ENCODE data around the gene TDRD1. TPM values are rescaled to one million over a fixed set of nuclear protein-coding genes. Genes with fewer than 3 reads are reported as not detected.

Gene TDRD1
- total RNA-seq, 1 experiment from 2014 or later, result not detected

GRCh38 chr10:114261076-114261475 lies 81.9 kb downstream of the TDRD1 start:
- TF ChIP-seq CEBPB (IDR thresholded peaks at IDR 0.05; ENCODE audit: low read depth), result no peak
- TF ChIP-seq, protein P1, sequence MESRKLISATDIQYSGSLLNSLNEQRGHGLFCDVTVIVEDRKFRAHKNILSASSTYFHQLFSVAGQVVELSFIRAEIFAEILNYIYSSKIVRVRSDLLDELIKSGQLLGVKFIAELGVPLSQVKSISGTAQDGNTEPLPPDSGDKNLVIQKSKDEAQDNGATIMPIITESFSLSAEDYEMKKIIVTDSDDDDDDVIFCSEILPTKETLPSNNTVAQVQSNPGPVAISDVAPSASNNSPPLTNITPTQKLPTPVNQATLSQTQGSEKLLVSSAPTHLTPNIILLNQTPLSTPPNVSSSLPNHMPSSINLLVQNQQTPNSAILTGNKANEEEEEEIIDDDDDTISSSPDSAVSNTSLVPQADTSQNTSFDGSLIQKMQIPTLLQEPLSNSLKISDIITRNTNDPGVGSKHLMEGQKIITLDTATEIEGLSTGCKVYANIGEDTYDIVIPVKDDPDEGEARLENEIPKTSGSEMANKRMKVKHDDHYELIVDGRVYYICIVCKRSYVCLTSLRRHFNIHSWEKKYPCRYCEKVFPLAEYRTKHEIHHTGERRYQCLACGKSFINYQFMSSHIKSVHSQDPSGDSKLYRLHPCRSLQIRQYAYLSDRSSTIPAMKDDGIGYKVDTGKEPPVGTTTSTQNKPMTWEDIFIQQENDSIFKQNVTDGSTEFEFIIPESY (IDR thresholded peaks at IDR 0.05; ENCODE audit: extremely low read depth, insufficient replicate concordance, low read length), result no peak
- no peak for TF ChIP-seq EZH2phosphoT487 (IDR thresholded peaks at IDR 0.05; ENCODE audit: borderline replicate concordance)
- TF ChIP-seq JUND (IDR thresholded peaks at IDR 0.05), result no peak
- TF ChIP-seq ZFX (IDR thresholded peaks at IDR 0.05), result no peak
- TF ChIP-seq TCF7L2 (IDR thresholded peaks at IDR 0.05; ENCODE audit: borderline replicate concordance, extremely low read depth, insufficient read depth, insufficient read length), result no peak
- no peak for TF ChIP-seq YY1 (IDR thresholded peaks at IDR 0.05; ENCODE audit: extremely low read depth, insufficient replicate concordance, low read depth, low read length)
- no peak for TF ChIP-seq REST (IDR thresholded peaks at IDR 0.05; ENCODE audit: low read depth)
- TF ChIP-seq MAX (IDR thresholded peaks at IDR 0.05), result no peak
- TF ChIP-seq RAD21 (IDR thresholded peaks at IDR 0.05; ENCODE audit: low read depth), result no peak
- TF ChIP-seq EZH2 (IDR thresholded peaks at IDR 0.05), result no peak
- no peak for TF ChIP-seq SP1 (IDR thresholded peaks at IDR 0.05; ENCODE audit: low read depth)
- TF ChIP-seq POLR2AphosphoS5 (IDR thresholded peaks at IDR 0.05; ENCODE audit: low read depth, low read length), result no peak
- TF ChIP-seq POLR2A (IDR thresholded peaks at IDR 0.05; ENCODE audit: borderline replicate concordance, extremely low read depth, insufficient read depth, insufficient read length), result no peak
- no peak for TF ChIP-seq SIN3A (IDR thresholded peaks at IDR 0.05; ENCODE audit: low read depth)
- TF ChIP-seq, protein P2, sequence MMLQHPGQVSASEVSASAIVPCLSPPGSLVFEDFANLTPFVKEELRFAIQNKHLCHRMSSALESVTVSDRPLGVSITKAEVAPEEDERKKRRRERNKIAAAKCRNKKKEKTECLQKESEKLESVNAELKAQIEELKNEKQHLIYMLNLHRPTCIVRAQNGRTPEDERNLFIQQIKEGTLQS (IDR thresholded peaks at IDR 0.05), result no peak
- TF ChIP-seq ELF1 (IDR thresholded peaks at IDR 0.05; ENCODE audit: borderline replicate concordance, low read depth), result no peak
- no peak for ATAC-seq
- RAD21 ChIA-PET (ENCODE audit: low non-redundant PET in 1 of 2, low total read pairs in 2 of 2, uncharacterized antibody in 2 of 2, unreplicated experiment in 2 of 2), result no interaction called here
- Histone ChIP-seq H3K4me3 (replicated peaks in 1 of 2; ENCODE audit: low read depth in 1 of 2, low read length in 2 of 2) (no peak overlapping the region), H3K4me1 (ENCODE audit: control insufficient read depth in 1 of 2, insufficient read depth in 2 of 2, low read length in 2 of 2) (0 out of 4 replicates have a peak, but pooled peaks cover 0 to 3% of the 10 kb centered on the region in 2 experiments), H3K9me3 (ENCODE audit: control insufficient read depth in 1 of 2, insufficient read depth in 1 of 2, low read depth in 1 of 2, low read length in 2 of 2) (no peaks in the 10 kb centered on the region), H3K4me2 (ENCODE audit: low read length) (no peak overlapping the region), H3K36me3 (ENCODE audit: control insufficient read depth in 1 of 2, insufficient read depth in 2 of 2, low read length in 2 of 2) (no peaks in the 10 kb centered on the region), H3K9ac (ENCODE audit: low read length) (no peak overlapping the region), H2AFZ (ENCODE audit: low read depth, low read length, poor library complexity, severe bottlenecking) (no peak overlapping the region), H3K79me2 (ENCODE audit: insufficient read depth, low read length) (no peaks in the 10 kb centered on the region), H3K9me2 (ENCODE audit: insufficient read depth) (no peaks in the 10 kb centered on the region), H4K20me1 (ENCODE audit: insufficient read depth) (no peaks in the 10 kb centered on the region), H3K27ac (ENCODE audit: low read depth, low read length) (no peak overlapping the region), H3K27me3 (ENCODE audit: insufficient read depth, low read length) (no peaks in the 10 kb centered on the region)
- CTCF ChIA-PET, result no interaction called here
- intact Hi-C loops (cut with micrococcal nuclease), result no loop called here
- no TSS peak for BruUV-seq (replicated peaks)
- no peak for DNase-seq (ENCODE audit: low read depth, low spot score)
- POLR2A ChIA-PET, result no interaction called here

All from HCT116 (cell line).